Prostate gland (tissue), 2 donors: ENCODE data around the gene GTPBP10.
"Not testable (repeated sequence)": the region's sequence is repeated elsewhere in the genome, so short reads cannot be mapped to it uniquely, and the experiment has no call there.

Experiments
- CTCF ChIP-seq, 4 experiments: fragments of 200-600 bp in 2 of 4; fragments of 450-650 bp in 2 of 4; sonication (generic) in 2 of 4; IDR thresholded peaks; 1 replicate in 3 of 4; 2 replicates in 1 of 4; pipeline ENCODE4 v1.5.1; 2016 to 2019; ENCODE audit warnings: antibody characterized with exemption in 4 of 4, mild to moderate bottlenecking in 2 of 4, moderate library complexity in 2 of 4
- POLR2A ChIP-seq: fragments of 450-650 bp; IDR thresholded peaks from one replicate; pipeline ENCODE4 v1.6.1; 2016; ENCODE audit warnings: antibody characterized with exemption, mild to moderate bottlenecking
- POLR2AphosphoS5 ChIP-seq: sonication (generic); formaldehyde crosslinking; IDR thresholded peaks from one replicate; pipeline ENCODE4 v1.6.1; 2017; ENCODE audit warnings: antibody characterized with exemption

- not testable (repeated sequence) for TF ChIP-seq CTCF (IDR thresholded peaks at IDR 0.05); POLR2AphosphoS5; POLR2A
Measured at GRCh38 chr7:90350032-90350431, 3.5 kb downstream of the GTPBP10 start.
